Measurements from ENCODE around the gene RUBCN.
"Not testable (repeated sequence)": the region's sequence is repeated elsewhere in the genome, so short reads cannot be mapped to it uniquely, and the experiment has no call there.

Gene RUBCN

GRCh38 chr3:197654090-197654997, 82.4 kb downstream of the RUBCN start:
- not testable (repeated sequence) for H3K9me3 Mint-ChIP-seq

GRCh38 chr3:197652860-197653259, 83.8 kb downstream of the RUBCN start:
- H3K9me3 Mint-ChIP-seq; H3K4me3 Mint-ChIP-seq; DNase-seq (ENCODE audit: low spot score in 2 of 2); ATAC-seq (ENCODE audit: low read depth); H3K4me1 Mint-ChIP-seq; H3K36me3 Mint-ChIP-seq; H3K27ac Mint-ChIP-seq; H3K27me3 Mint-ChIP-seq: not testable (repeated sequence)

More at GRCh38 chr3:197654090-197654997, 82.4 kb downstream of the RUBCN start:
- DNase-seq (ENCODE audit: low spot score in 2 of 2): peak in 1 of 2 donors; percentile 60
- peak overlapping the region; percentile 70 for H3K4me3 Mint-ChIP-seq
- H3K27ac Mint-ChIP-seq, H3K4me1 Mint-ChIP-seq, H3K27me3 Mint-ChIP-seq, H3K36me3 Mint-ChIP-seq: not testable (repeated sequence)
- peak; percentile 94 for ATAC-seq (ENCODE audit: low read depth)

GRCh38 chr3:197647649-197648048, 89.1 kb downstream of the RUBCN start:
- DNase-seq (ENCODE audit: low spot score in 2 of 2); H3K27ac Mint-ChIP-seq; ATAC-seq (ENCODE audit: low read depth); H3K36me3 Mint-ChIP-seq; H3K27me3 Mint-ChIP-seq; H3K4me3 Mint-ChIP-seq; H3K9me3 Mint-ChIP-seq; H3K4me1 Mint-ChIP-seq: not testable (repeated sequence)

GRCh38 chr3:197647191-197647590, 89.5 kb downstream of the RUBCN start:
- H3K9me3 Mint-ChIP-seq; H3K27me3 Mint-ChIP-seq; H3K4me3 Mint-ChIP-seq; DNase-seq (ENCODE audit: low spot score in 2 of 2); H3K36me3 Mint-ChIP-seq; H3K4me1 Mint-ChIP-seq; H3K27ac Mint-ChIP-seq; ATAC-seq (ENCODE audit: low read depth): not testable (repeated sequence)

GRCh38 chr3:197646294-197646693, 90.4 kb downstream of the RUBCN start:
- not testable (repeated sequence) for H3K4me1 Mint-ChIP-seq; DNase-seq (ENCODE audit: low spot score in 2 of 2); H3K27me3 Mint-ChIP-seq; H3K36me3 Mint-ChIP-seq; H3K9me3 Mint-ChIP-seq; H3K27ac Mint-ChIP-seq; ATAC-seq (ENCODE audit: low read depth); H3K4me3 Mint-ChIP-seq

GRCh38 chr3:197637556-197637955, 99.1 kb downstream of the RUBCN start:
- H3K4me1 Mint-ChIP-seq; ATAC-seq (ENCODE audit: low read depth); H3K27ac Mint-ChIP-seq; H3K4me3 Mint-ChIP-seq; H3K36me3 Mint-ChIP-seq; DNase-seq (ENCODE audit: low spot score in 2 of 2); H3K27me3 Mint-ChIP-seq; H3K9me3 Mint-ChIP-seq: not testable (repeated sequence)

GRCh38 chr3:197631989-197632388, 104.7 kb downstream of the RUBCN start:
- not testable (repeated sequence) for ATAC-seq (ENCODE audit: low read depth); H3K4me1 Mint-ChIP-seq; H3K27ac Mint-ChIP-seq; DNase-seq (ENCODE audit: low spot score in 2 of 2); H3K36me3 Mint-ChIP-seq; H3K27me3 Mint-ChIP-seq; H3K4me3 Mint-ChIP-seq; H3K9me3 Mint-ChIP-seq

GRCh38 chr3:197630766-197631165, 105.9 kb downstream of the RUBCN start:
- not testable (repeated sequence) for H3K27ac Mint-ChIP-seq; H3K27me3 Mint-ChIP-seq; H3K36me3 Mint-ChIP-seq; ATAC-seq (ENCODE audit: low read depth); DNase-seq (ENCODE audit: low spot score in 2 of 2); H3K4me3 Mint-ChIP-seq; H3K4me1 Mint-ChIP-seq; H3K9me3 Mint-ChIP-seq

- H3K4me3 Mint-ChIP-seq; H3K27ac Mint-ChIP-seq; DNase-seq (ENCODE audit: low spot score in 2 of 2); ATAC-seq (ENCODE audit: low read depth); H3K4me1 Mint-ChIP-seq; H3K36me3 Mint-ChIP-seq; H3K27me3 Mint-ChIP-seq; H3K9me3 Mint-ChIP-seq: not testable (repeated sequence)
Measured at GRCh38 chr3:197629286-197629685, 107.4 kb downstream of the RUBCN start.

GRCh38 chr3:197627772-197628523, 108.8 kb downstream of the RUBCN start:
- H3K9me3 Mint-ChIP-seq, H3K36me3 Mint-ChIP-seq, H3K27me3 Mint-ChIP-seq, H3K4me1 Mint-ChIP-seq: not testable (repeated sequence)
- peak overlapping the region; percentile 87 for H3K4me3 Mint-ChIP-seq
- peak; percentile 84 for ATAC-seq (ENCODE audit: low read depth)
- peak overlapping the region; percentile 93 for H3K27ac Mint-ChIP-seq
- peak; percentile 85 to 87 for DNase-seq (ENCODE audit: low spot score in 2 of 2)

- not testable (repeated sequence) for H3K27me3 Mint-ChIP-seq, H3K9me3 Mint-ChIP-seq, H3K36me3 Mint-ChIP-seq, H3K4me1 Mint-ChIP-seq
- Mint-ChIP-seq H3K4me3 (peak overlapping the region; percentile 87), H3K27ac (peak overlapping the region; percentile 93)
- ATAC-seq (ENCODE audit: low read depth): peak; percentile 45
- peak in 1 of 2 donors; percentile 5 for DNase-seq (ENCODE audit: low spot score in 2 of 2)
Measured at GRCh38 chr3:197627158-197627771, 109.4 kb downstream of the RUBCN start.

GRCh38 chr3:197626404-197627157, 110.1 kb downstream of the RUBCN start:
- not testable (repeated sequence) for DNase-seq (ENCODE audit: low spot score in 2 of 2); ATAC-seq (ENCODE audit: low read depth); H3K27me3 Mint-ChIP-seq; H3K36me3 Mint-ChIP-seq; H3K4me1 Mint-ChIP-seq; H3K9me3 Mint-ChIP-seq; H3K27ac Mint-ChIP-seq
- peak overlapping the region; percentile 72 for H3K4me3 Mint-ChIP-seq

- not testable (repeated sequence) for H3K27me3 Mint-ChIP-seq; ATAC-seq (ENCODE audit: low read depth); H3K4me3 Mint-ChIP-seq; H3K4me1 Mint-ChIP-seq; H3K27ac Mint-ChIP-seq; H3K9me3 Mint-ChIP-seq; DNase-seq (ENCODE audit: low spot score in 2 of 2)
- H3K36me3 Mint-ChIP-seq: peaks cover 23% of the 10 kb centered on the region
Measured at GRCh38 chr3:197621478-197621877, 115.2 kb downstream of the RUBCN start.
